ENCODE results near the gene ARHGEF4.

GRCh38 chr2:131056204-131056931, 219.7 kb downstream of the ARHGEF4 start:
- TF ChIP-seq POLR2AphosphoS5 (IDR thresholded peaks at IDR 0.05; ENCODE audit: borderline replicate concordance, low read depth, low read length) (no peak), EZH2 (IDR thresholded peaks at IDR 0.05) (no peak)

Measured in SK-N-MC (cell line).